Spleen (tissue), 7 donors: ENCODE results near the gene PDE8A.

Experiments
- POLR2A ChIP-seq, 3 donors: fragments of 450-650 bp; IDR thresholded peaks; one replicate each; pipeline ENCODE4 v1.5.1; 2017; ENCODE audit warnings: antibody characterized with exemption in 3 of 3, mild to moderate bottlenecking in 1 of 3
- POLR2AphosphoS5 ChIP-seq, 3 donors: sonication (generic); formaldehyde crosslinking; IDR thresholded peaks; one replicate each; pipeline ENCODE4 v1.5.1; 2017; ENCODE audit warnings: antibody characterized with exemption in 3 of 3
- TF ChIP-seq, protein P1 (sequence below), 11 experiments: fragments of 200-600 bp in 7 of 11; fragments of 450-650 bp in 4 of 11; sonication (generic) in 4 of 11; IDR thresholded peaks in 8 of 11; conservative IDR thresholded peaks in 3 of 11; 1 replicate in 7 of 11; 2 replicates in 4 of 11; pipeline versions ENCODE4 v1.4.0 to v1.8.0; 2016 to 2021; ENCODE audit warnings: antibody characterized with exemption in 11 of 11, inconsistent platforms in 4 of 11, mild to moderate bottlenecking in 1 of 11
- donor health status: DM: no; HTN: no; CAD: no; lungs with moderate emphysema.
- donor health status: DM: no; HTN: no; CAD: no.
- donor health status: DM: no; HTN: no; CAD: no.

DNA sequence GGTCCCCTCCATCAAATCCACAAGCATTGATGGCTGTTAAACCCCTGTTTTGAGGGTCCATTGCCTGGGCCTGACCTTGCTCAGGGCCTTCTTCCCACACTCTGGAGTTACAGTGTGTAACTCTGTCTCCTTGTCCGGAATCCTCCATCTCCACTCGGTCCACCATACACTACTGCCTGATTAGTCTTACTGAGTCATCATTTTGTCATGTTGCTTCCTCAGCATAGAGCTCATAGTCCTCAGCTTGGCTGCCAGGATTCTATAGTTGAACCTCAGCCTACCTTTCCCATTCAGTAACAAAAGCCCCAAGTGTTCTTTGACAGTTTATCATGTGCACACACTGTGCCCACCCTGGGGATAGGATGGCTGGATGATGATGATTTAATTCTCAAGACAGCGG lies 113.0 kb downstream of the PDE8A start:
- TF ChIP-seq, protein P1, sequence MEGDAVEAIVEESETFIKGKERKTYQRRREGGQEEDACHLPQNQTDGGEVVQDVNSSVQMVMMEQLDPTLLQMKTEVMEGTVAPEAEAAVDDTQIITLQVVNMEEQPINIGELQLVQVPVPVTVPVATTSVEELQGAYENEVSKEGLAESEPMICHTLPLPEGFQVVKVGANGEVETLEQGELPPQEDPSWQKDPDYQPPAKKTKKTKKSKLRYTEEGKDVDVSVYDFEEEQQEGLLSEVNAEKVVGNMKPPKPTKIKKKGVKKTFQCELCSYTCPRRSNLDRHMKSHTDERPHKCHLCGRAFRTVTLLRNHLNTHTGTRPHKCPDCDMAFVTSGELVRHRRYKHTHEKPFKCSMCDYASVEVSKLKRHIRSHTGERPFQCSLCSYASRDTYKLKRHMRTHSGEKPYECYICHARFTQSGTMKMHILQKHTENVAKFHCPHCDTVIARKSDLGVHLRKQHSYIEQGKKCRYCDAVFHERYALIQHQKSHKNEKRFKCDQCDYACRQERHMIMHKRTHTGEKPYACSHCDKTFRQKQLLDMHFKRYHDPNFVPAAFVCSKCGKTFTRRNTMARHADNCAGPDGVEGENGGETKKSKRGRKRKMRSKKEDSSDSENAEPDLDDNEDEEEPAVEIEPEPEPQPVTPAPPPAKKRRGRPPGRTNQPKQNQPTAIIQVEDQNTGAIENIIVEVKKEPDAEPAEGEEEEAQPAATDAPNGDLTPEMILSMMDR (IDR thresholded peaks at IDR 0.05 in 8 of 11, conservative IDR thresholded peaks at IDR 0.05 in 3 of 11), result no peak
- no peak for TF ChIP-seq POLR2AphosphoS5 (IDR thresholded peaks at IDR 0.05)
- no peak for TF ChIP-seq POLR2A (IDR thresholded peaks at IDR 0.05)
